Cerebellar nuclear complex (tissue), 1 donor: ENCODE measurements around the gene MRI1.

ENCODE experiments used
- DNase-seq, 2 experiments: peaks; one replicate each; lab custom pipeline; 2025; lab: John Stamatoyannopoulos, UW

Gene MRI1

DNA sequence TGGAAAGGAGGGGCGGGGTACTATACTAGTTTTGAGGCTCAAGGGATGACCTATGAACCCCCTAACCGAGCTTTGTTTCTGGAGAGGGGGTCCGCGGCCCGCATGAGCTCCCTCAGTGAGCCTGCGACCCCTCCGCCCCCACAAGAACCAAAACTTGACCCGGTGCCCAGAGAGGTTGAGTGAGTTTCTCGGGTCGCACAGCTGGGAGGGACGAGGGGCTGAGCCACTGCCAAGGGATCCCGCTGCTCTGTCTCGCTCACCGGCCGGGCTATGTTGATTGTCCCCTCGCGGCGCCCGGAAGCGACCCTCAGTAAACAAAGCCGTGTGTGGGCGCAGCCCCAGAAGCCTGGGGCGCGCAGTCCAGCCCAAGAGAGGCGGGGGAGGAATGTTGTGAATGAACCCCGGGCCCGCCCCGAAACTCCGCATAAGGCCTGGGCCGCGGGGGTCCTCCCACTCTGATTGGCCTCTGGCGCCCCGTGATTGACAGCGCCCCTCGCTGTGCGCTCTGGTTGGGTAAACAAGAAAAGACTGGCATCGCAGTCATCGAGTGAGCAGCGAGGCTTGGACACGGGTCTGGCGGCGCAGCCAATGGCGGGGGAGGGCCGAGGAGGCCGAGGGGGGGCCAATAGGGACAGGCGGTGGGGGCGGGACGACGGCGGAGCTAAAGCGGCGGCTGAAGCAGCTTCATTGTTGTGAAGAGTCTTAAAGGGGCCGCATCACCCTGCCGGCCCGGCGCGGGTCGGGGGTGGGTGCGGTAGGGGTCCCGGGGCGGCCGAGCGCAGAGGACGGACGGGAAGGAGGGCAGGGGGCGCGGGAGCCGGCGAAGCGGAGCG is 30.7 kb downstream of the MRI1 start, which contains the start of gene ZSWIM4:
ZSWIM4 (plus strand) TSS at position 687 of the 833 bp plus-strand sequence. CDS start 206 bp downstream, outside the sequence.
- peak; percentile 84 to 94 for DNase-seq

DNA sequence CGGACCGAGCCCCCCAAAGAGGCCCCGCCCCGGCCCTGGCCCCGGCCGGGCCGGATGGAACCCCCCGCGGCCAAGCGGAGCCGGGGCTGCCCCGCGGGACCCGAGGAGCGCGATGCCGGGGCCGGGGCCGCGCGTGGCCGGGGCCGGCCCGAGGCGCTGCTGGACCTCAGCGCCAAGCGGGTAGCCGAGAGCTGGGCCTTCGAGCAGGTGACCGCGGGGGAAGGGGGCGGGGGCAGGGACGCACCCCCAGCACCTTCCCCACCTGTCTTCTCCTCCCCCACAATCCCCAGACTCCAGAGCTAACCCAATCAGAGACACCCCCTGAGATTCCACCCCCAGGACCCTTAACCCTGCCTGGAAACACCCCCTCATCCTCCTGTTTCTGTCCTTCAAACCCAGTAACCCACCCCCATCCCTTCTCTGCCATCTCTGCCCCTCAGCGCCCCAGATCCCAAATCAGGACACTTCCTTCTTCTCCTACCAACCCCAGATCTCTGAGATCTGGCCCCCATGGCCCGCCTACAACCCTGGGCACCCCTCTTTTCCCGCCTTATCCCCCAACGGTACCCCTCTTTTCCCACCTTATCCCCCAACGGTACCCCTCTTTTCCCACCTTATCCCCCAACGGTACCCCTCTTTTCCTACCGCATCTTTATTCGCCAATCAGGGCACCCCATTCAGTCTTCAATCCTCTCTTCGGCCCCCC is 31.4 kb downstream of the MRI1 start:
- DNase-seq, result no peak

DNA sequence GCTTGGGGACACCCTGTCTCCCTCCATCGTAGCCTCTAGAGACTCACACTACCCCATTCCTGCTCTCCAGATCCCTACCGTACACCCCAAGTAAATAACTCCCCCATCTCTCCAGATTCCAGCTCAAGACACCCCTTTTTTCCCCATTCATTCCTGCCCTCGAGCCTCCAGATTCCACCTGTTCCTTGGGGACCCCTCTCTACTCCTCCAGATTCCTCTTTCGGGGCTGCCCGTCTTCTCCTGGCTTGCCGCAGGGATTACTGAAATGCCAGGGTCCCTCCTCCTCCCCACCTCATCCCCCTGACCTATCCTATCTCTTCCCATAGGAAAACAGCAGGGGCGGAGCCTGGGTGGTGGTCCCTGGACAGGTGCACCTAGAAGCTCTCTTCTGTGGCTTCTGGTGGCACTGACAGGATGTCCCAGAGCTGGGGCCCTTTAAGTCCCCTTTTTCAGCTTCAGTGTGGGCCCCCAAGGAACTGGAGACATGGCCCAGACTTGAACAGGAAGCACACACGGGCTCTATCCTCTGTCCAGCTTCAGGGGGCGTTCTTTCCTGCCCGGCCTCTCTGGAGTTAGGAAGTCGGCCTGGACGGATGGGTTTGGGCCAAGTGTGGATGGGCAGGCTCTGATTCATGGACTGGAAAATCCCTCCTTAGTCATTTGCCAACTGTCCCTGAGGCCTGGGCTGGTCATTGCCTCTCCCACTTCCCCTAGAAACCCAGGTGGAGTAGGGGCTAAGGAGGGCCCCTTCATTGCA is 32.2 kb downstream of the MRI1 start:
- no peak for DNase-seq

DNA sequence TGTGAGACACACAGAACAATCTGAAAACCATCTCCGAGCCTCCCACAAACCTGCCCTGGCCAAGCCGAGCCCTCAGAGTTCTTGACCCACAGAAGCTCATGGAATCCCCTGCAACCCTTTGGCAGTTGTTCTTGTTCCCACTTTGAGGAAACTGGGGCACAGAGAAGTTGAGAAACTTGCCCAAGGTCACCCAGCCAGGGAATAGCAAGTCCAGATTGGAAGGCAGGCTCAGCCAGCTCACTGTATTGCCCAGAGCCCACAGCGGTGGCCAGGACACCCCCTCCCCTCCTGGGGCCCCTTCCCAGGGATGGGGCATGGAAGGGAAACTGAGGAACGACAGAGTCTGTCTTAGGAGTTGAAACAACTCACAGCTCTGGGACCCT is 32.7 kb downstream of the MRI1 start:
- no peak for DNase-seq

DNA sequence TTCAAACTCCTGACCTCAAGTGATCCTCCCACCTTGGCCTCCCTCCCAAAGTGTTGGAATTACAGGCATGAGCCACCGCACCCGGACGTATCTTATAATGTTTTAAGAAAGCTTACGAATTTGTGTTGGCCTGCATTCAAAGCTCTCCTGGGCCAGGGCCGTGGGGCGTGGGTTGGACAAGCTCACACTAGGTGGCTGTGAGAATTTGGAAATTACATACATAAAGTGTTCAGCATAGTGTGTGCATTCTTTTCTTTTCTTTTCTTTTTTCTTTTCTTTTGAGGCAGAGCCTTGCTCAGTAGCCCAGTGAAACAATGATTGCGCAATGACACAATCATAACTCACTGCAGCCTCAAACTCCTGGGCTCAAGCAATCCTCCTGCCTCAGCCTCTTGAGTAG is 33.5 kb downstream of the MRI1 start:
- DNase-seq, result no peak

DNA sequence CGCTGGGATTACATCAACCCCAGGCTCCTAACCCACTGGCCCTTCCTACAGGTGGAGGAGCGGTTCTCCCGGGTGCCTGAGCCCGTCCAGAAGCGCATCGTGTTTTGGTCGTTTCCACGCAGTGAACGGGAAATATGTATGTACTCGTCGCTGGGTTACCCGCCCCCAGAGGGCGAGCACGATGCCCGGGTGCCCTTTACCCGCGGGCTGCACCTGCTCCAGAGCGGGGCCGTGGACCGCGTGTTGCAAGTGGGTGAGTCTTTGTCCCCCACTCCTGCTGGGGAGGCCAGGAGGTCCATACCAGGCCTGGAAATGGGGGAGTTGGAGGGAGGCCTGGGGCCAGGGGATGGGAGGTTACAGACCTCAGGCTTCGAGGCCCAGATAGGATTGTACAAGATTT is 35.3 kb downstream of the MRI1 start:
- DNase-seq, result no peak

DNA sequence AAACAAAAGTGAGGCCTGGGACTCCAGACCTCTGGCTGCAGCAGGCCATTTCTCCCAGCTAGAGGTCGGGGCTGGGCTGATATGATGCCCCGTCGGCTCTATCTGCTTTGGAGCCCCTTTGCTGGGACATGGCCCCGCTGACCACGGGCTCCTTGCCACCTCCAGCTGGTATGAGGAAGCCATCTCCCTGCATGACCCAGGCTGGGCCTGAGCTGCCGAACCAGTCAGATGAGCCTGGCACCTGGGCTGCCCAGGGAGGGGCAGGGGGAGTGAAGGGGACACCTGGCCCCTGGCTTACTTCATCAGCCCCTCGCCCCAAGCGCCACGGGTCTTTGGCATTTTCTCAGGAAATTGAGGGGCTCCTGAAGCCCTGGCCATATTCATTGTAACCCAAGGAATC is 38.7 kb downstream of the MRI1 start:
- DNase-seq, result no peak

DNA sequence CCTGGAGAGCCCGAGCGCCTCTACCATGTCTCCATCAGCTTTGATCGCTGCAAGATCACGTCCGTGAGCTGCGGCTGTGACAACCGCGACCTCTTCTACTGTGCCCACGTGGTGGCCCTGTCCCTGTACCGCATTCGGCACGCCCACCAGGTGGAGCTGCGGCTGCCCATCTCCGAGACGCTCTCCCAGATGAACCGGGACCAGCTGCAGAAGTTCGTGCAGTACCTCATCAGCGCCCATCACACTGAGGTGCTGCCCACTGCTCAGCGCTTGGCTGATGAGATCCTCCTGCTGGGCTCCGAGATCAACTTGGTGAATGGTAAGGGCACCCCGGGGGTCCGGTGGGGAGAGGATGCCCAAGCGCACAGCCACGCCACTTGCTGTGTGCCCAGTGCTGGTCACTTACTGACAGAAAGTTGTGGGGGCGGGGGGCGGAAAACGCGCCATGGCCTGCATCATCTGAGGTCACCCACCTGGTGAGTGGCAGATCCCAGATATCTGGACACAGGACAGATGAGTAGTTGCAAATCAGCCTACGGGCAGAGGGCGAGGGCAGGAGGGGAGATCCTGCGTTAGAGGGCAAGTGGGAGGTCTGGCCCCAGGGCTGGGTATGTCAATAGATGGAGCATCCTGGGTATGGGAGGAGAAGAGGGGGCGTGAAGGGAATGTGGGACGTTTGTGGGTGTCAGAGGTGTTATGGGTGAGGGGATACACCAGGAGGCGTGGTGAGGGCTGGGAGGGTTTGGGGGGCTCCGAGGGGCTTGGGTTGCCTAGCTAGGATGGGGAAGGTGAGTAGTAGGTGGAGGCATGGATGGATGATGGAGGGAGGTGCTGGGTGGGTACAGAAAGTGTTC is 40.7 kb downstream of the MRI1 start:
- DNase-seq, result no peak

DNA sequence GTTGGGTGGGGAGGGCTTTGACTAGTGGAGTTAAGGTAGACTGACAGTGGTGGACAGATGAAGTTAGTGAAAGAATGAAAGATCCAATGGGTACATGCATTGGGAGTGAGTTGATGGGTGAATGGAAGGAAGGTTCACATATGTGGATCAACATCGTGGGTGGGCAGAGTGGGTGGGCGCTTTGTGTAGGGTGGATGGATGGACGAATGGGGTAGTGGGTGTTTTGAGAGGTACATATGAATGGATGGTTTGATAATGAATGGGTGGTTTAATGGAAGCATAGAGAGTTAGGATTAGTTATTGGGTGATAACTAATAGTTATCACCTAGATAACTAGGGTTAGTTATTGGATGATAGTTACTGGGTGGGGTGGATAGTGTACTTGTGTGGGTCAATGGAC is 42.4 kb downstream of the MRI1 start:
- DNase-seq, result no peak

DNA sequence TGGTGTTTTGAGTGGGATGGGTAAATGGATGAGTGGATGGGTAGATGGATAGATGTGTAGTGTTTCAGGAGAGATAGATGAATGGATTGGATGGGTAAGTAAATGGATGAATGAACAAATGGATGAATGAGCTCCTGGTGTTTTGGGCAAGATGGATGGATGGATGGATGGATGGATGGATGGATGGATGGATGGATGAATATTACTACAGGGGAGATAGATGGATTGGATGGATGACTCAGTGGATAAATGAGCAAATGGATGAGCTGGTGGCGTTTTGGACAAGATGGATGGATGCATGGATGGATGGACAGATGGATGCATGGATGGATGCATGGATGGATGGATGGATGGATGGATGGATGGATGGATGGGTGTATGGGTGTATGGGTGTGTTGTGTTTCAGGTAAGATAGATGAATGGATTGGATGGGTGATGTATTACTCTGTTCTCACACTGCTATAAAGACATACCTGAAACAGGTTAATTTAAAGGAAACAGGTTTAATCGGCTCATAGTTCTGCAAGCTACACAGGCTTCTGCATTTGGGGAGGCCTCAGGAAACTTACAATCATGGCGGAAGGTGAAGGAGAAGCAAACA is 43.2 kb downstream of the MRI1 start:
- no peak for DNase-seq

DNA sequence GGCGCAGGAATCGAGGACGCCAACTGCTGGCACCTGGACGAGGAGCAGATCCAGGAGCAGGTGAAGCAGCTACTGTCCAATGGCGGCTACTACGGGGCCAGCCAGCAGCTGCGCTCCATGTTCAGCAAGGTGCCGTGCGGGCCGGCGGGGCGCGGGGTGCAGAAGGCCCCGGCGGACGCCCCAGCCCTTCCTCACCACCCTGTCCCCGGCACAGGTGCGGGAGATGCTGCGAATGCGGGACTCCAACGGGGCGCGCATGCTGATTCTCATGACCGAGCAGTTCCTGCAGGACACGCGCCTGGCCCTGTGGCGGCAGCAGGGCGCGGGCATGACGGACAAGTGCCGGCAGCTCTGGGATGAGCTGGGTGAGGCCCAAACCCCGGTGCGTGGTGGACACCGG is 44.5 kb downstream of the MRI1 start:
- DNase-seq, result no peak

DNA sequence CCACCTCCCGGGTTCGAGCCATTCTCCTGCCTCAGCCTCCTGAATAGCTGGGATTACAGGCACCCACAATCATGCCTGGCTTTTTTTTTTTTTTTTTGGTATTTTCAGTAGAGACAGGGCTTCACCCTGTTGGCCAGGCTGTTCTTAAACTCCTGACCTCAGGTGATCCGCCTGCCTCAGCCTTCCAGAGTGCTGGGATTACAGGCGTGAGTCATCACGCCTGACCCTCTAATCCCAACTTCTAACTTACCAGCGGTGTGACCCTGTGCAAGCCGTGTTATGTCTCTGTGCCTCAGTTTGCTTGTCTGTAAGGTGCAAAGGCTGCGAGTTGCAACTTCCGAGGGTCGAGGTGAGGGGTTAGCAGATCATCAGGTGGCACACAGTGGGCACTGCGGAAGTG is 48.2 kb downstream of the MRI1 start:
- no peak for DNase-seq

DNA sequence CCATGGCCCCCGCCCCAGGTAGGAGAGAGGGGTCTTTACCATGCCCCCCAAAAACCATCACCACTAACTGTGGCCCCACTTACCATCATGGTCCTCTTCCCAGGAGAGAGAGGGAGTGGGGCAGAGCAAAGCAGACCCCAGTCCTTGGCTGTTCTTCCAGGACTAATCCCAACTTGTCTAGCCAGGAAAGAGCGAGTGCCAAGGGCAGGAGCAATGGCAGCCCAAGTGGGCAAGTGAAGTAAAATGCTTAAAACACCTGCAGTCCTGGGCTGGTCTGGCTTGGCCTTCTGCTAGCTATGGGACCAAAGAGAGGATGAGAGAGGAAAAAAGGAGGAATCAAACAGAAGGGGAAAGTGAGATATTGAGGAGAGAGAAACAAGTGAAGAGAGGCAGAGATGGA is 48.8 kb downstream of the MRI1 start:
- no peak for DNase-seq

DNA sequence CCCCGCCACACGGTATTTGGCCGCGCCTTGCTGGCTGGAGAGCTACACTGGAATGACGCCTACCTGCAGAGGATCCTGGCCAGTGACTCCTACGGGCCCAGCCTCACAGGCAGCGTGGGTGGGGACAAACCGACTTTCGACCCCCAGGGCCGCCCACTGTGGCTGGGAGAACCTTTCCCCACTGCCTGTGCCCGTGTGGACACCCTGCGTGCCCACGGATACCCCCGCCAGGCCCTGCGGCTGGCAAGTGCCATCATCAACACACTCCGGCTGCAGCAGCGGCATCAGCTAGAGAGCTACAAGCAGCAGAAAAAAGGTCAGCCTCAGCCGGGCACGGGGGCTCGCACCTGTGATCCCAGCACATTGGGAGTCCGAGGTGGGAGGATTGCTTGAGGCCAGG is 50.2 kb downstream of the MRI1 start:
- DNase-seq, result no peak

DNA sequence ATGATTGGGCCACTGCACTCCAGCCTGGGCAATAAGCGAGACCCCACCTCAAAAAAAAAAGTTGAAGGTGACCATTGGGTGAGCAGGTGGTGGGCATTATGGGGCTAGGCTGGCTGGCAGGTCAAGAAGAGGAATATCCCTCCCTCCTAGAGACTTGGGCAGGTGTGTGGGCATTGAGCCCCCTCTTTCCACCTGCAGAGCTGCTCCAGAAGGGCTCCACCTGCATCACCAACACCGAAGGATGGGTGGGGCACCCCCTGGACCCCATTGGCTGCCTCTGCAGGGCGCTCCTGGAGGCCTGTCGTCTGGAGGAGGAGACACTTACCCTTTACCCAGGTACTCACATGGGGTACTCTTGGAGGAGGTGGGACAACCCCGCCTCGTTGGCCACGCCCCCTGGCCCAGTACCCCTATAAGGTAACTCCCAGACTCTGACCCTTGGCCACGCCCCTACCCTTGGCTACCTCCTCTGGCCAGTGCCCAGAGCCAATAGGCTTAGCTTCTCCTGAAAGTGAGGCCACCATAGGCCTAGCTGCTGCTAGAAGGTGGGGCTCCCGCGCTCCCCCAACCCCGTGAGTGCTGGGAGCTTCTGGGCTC is 52.8 kb downstream of the MRI1 start:
- no peak for DNase-seq

DNA sequence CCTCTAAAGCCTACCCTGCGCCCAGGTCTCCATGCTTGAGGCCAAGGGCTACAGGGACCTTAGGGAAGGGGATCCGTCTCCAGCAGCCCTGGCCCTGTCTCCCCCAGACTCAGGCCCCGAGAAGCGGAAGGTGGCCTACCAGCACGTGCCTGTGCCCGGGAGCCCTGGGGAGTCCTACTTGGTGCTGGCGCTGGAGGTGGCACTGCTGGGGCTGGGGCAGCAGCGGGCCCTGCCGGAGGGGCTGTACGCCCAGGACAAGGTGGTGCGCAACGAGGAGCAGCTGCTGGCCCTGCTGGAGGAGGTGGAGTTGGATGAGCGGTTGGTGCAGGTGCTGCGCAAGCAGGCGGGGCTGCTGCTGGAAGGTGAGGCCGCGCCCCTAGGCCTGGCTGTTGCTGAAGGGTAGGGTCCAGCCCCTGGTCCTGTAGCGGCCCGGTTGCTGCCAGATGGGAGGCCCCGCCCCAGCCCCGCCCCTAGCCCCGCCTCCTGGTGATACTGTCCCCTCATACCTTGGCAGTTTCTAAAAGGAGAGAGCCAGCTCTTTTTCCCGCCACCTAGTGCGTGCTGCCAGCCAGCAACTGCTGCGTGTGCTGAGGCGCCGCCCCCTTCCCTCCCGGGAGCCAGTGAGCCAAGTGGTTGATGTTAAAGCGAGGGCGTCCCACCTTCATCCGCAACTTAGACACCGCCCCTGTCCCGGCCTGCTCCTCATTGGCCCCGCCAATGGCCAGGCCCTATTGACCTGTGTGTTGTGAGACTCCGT is 53.5 kb downstream of the MRI1 start:
- DNase-seq, result no peak

DNA sequence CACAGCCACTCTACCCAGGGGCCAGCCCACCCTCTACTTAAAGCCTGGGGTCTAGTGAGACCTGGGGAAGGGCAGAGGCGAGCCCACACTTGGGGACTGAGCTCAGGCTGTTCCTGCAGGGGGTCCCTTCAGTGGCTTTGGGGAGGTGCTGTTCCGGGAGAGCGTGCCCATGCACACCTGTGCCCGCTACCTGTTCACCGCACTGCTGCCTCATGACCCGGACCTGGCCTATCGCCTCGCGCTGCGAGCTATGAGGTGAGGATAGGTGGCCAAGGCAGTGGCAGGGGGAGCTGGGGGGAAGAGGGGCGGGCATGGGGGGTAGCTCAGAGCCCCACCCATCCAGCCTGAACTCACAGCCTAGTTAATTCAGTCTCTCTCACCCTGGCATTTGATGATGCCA is 54.9 kb downstream of the MRI1 start:
- DNase-seq, result no peak

DNA sequence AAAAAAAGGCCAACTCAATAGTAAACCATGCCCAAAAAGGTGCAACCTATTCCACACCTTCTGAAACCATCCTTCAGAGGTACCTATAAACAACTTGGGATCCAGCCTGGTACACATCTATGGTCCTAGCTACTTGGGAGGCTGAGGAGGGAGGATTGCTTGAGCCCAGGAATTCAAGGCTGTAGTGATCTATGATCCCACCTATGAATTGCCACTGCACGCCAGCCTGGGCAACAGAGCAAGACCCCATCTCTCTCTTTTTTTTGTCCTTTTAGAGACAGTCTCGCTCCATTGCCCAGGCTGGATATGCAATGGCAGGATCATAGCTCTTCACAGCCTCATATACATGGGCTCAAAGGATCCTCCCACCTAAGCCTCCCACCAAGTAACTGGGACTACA is 57.0 kb downstream of the MRI1 start:
- no peak for DNase-seq

DNA sequence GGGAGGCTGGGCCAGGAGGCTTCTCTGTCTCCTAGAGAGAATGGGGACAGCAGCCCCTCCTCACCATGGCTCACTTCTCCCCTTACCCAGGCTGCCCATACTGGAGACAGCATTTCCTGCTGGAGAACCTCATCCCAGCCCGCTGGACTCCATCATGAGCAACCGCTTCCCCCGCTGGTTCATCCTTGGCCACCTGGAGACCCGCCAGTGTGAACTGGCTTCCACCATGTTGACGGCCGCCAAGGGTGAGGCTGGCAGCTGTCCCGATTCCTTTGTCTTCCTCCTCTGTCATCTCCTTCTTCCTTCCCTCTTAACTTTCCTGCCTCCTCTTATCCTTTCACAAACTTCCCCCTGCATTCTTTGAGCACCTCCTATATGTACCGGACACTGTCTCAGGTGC is 58.9 kb downstream of the MRI1 start:
- no peak for DNase-seq
